Smooth muscle cell (in vitro differentiated cells): ENCODE measurements around the gene LRCOL1. TPM values are rescaled to one million over a fixed set of nuclear protein-coding genes. Genes with fewer than 3 reads are reported as not detected.

Source experiments
- DNase-seq: peaks from one replicate; lab custom pipeline; 2025; ENCODE audit not compliant: unreplicated experiment; lab: John Stamatoyannopoulos, UW
- H2AFZ ChIP-seq: fragments of 200-600 bp; sonication (generic); 2 replicates; pipeline ENCODE4 v1.6.0; 2016; ENCODE audit warnings: antibody characterized with exemption, low read depth, mild to moderate bottlenecking
- H3F3A ChIP-seq: fragments of 200-600 bp; sonication (generic); 2 replicates; pipeline ENCODE4 v1.6.0; 2017; ENCODE audit warnings: antibody characterized with exemption, low read depth
- H3K27ac ChIP-seq: fragments of 200-600 bp; sonication (generic); 2 replicates; pipeline ENCODE4 v1.5.1; 2016; ENCODE audit warnings: low read depth, mild to moderate bottlenecking
- H3K27me3 ChIP-seq: fragments of 200-600 bp; sonication (generic); 2 replicates; pipeline ENCODE4 v1.6.1; 2016; ENCODE audit warnings: low read depth, mild to moderate bottlenecking
- H3K36me3 ChIP-seq: fragments of 200-600 bp; sonication (generic); 2 replicates; pipeline ENCODE4 v1.5.1; 2016; ENCODE audit warnings: low read depth
- H3K4me1 ChIP-seq: fragments of 200-600 bp; sonication (generic); 2 replicates; pipeline ENCODE4 v1.5.1; 2016; ENCODE audit warnings: low read depth
- H3K4me2 ChIP-seq: fragments of 200-600 bp; sonication (generic); 2 replicates; pipeline ENCODE4 v1.6.0; 2016; ENCODE audit warnings: mild to moderate bottlenecking
- H3K4me3 ChIP-seq: fragments of 200-600 bp; sonication (generic); 2 replicates; pipeline ENCODE4 v1.5.1; 2016; ENCODE audit warnings: mild to moderate bottlenecking
- H3K79me2 ChIP-seq: fragments of 200-600 bp; sonication (generic); 2 replicates; pipeline ENCODE4 v1.6.0; 2016; ENCODE audit warnings: low read depth, mild to moderate bottlenecking
- H3K9ac ChIP-seq: fragments of 200-600 bp; sonication (generic); 2 replicates; pipeline ENCODE4 v1.6.0; 2016; ENCODE audit warnings: low read depth
- H3K9me3 ChIP-seq: fragments of 200-600 bp; sonication (generic); replicated peaks from 2 replicates; pipeline ENCODE4 v1.5.1; 2016; ENCODE audit warnings: low read depth
- H4K20me1 ChIP-seq: fragments of 200-600 bp; sonication (generic); 2 replicates; pipeline ENCODE4 v1.6.0; 2016; ENCODE audit warnings: low read depth
- WGBS: methylation state at CpG from one replicate; pipeline ENCODE4 v1.1.7; 2016; ENCODE audit warnings: low lambda C conversion rate; 5-methylcytosine and 5-hydroxymethylcytosine counted together
- polyA plus RNA-seq: library from polyadenylated mRNA; unstranded; fragments of >200 nt; fragmentation: Nextera tagmentation; extraction: Ambion mirVana; gene quantifications from 2 replicates; pipeline ENCODE4 v1.2.1, GENCODE V29; 2016
- total RNA-seq: library from RNA; depleted of rRNA; stranded (reverse); fragments of >200 nt; gene quantifications from 2 replicates; pipeline ENCODE4 v1.2.3, GENCODE V29; 2014
- TF ChIP-seq, protein P1 (sequence below): fragments of 200-600 bp; sonication (generic); IDR thresholded peaks from 2 replicates; pipeline ENCODE4 v1.5.1; 2017; ENCODE audit warnings: borderline replicate concordance, mild to moderate bottlenecking, antibody characterized with exemption; ENCODE audit not compliant: insufficient read depth, poor library complexity, severe bottlenecking

LRCOL1 gene
- total and polyA plus RNA-seq, 2 experiments from 2014 or later = not detected

DNA sequence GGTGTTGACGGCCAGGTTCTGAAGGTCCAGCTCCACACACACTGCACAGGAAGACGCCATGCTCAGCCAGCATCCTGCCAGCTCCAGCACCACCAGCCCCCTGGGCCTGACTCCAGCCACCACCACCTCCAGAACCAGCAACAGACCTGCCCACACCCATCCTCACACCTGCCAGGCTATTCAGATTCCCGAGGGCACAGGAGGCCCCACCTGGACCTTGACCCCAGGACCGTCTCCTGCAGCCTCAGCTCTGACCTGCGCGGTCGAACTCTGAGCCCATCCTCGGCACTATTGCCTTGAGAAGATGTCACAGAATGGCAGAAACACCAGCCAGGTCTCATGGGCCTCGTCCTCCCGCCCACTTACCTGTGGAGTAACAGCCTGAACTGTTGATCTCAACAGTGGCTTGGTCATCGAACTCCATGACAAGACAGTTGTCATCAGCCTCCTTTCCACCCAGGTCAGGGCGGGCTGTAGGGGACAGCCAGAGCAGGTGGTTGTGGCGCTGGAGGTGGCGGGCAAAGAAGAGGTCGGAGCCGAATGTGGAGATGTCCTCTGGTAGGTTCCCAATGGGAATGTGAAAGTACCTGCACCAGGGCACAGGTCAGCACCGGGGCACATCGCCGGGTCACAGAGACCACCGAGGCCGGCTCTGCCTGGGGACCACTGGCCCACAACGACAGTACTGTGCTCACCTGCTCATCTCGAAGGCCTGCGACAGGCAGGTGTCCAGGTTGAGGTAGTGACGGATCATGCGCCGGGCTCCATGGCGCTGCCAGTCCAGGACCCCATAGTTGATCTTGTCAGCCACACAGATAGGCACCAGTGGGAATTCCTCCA lies 31.6 kb upstream of the LRCOL1 start:
- 96% methylated on average over 25 of the region's 28 CpGs for WGBS
- TF ChIP-seq, protein P1, sequence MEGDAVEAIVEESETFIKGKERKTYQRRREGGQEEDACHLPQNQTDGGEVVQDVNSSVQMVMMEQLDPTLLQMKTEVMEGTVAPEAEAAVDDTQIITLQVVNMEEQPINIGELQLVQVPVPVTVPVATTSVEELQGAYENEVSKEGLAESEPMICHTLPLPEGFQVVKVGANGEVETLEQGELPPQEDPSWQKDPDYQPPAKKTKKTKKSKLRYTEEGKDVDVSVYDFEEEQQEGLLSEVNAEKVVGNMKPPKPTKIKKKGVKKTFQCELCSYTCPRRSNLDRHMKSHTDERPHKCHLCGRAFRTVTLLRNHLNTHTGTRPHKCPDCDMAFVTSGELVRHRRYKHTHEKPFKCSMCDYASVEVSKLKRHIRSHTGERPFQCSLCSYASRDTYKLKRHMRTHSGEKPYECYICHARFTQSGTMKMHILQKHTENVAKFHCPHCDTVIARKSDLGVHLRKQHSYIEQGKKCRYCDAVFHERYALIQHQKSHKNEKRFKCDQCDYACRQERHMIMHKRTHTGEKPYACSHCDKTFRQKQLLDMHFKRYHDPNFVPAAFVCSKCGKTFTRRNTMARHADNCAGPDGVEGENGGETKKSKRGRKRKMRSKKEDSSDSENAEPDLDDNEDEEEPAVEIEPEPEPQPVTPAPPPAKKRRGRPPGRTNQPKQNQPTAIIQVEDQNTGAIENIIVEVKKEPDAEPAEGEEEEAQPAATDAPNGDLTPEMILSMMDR = no peak

DNA sequence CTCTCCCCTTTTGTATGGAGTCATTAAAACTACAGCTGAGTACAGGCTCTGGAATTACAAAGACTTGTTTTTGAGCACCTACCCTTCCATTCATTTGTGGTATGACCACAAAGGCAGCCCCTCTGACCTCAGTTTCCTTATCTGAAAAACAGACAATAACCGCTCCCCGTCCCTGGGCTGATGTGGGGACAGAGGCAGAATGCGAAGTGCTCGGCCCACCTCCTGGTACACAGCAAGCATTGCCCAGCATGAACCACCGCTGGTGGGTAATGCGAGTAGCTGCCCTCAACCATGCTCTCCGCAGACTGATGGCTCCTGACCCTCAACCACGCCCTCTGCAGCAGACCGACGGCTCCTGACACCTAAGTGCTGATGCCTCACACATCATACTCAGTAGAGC lies 30.6 kb upstream of the LRCOL1 start:
- TF ChIP-seq, protein P1 = no peak
- Histone ChIP-seq H4K20me1 (no peaks in the 10 kb centered on the region), H3K4me1 (no peaks in the 10 kb centered on the region), H2AFZ (no peak overlapping the region), H3K4me2 (no peak overlapping the region), H3K27ac (no peak overlapping the region), H3K36me3 (no peaks in the 10 kb centered on the region), H3F3A (no peaks in the 10 kb centered on the region), H3K9me3 (no peaks in the 10 kb centered on the region), H3K27me3 (no peaks in the 10 kb centered on the region), H3K9ac (no peak overlapping the region), H3K79me2 (no peaks in the 10 kb centered on the region), H3K4me3 (no peak overlapping the region)
- WGBS = 86% methylated on average over 10 of the region's 10 CpGs
- DNase-seq = no peak

More for the DNA sequence above, 31.6 kb upstream of the LRCOL1 start:
- Histone ChIP-seq H3K27me3 (no peaks in the 10 kb centered on the region), H3K36me3 (no peaks in the 10 kb centered on the region), H3K9me3 (no peaks in the 10 kb centered on the region), H3K79me2 (no peaks in the 10 kb centered on the region), H3F3A (no peaks in the 10 kb centered on the region), H2AFZ (no peak overlapping the region), H4K20me1 (no peaks in the 10 kb centered on the region), H3K9ac (no peak overlapping the region), H3K27ac (no peak overlapping the region), H3K4me2 (no peak overlapping the region), H3K4me3 (no peak overlapping the region), H3K4me1 (no peaks in the 10 kb centered on the region)
- DNase-seq = no peak

DNA sequence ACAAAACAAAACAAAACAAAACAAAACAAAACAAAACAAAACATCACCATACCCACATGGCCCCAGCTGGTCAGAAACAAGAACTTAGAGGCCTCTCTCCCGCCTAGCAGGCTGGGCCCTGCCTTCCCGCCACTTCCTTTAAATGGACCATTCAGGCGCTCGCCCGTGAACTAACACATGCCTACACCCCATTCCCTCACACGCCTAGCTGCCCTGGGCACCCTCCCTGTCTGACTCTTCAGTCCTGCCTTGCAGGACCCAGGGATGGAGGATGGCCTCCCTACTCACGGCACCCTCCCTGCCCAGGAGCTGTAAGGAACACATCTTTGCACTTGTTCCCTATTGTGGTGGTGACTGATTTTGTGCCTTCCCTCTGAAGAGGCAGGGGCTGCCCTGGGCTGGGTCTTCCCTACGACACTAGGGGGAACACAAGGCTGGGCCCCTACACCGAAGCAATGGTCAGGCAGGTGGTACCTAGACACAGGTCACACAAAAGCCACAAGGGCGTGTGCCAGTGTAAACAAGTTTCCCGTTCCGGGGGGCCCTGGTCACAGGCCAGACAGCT lies 29.7 kb upstream of the LRCOL1 start:
- no peaks in the 10 kb centered on the region for H3K27me3 ChIP-seq
- H3F3A ChIP-seq = no peaks in the 10 kb centered on the region
- TF ChIP-seq, protein P1 = no peak
- DNase-seq = no peak
- H3K4me1 ChIP-seq = no peaks in the 10 kb centered on the region
- H3K9ac ChIP-seq = no peak overlapping the region
- WGBS = 98% methylated on average over 12 of the region's 12 CpGs
- no peak overlapping the region for H2AFZ ChIP-seq
- no peak overlapping the region for H3K4me3 ChIP-seq
- H3K9me3 ChIP-seq = no peaks in the 10 kb centered on the region
- no peaks in the 10 kb centered on the region for H3K36me3 ChIP-seq
- no peak overlapping the region for H3K27ac ChIP-seq
- H3K79me2 ChIP-seq = no peaks in the 10 kb centered on the region
- no peak overlapping the region for H3K4me2 ChIP-seq
- no peaks in the 10 kb centered on the region for H4K20me1 ChIP-seq
